GM19468 (cell line): ENCODE measurements around the gene AGPAT3.
"Not testable (repeated sequence)": the region's sequence is repeated elsewhere in the genome, so short reads cannot be mapped to it uniquely, and the experiment has no call there.

Source experiments
- ATAC-seq: cut with Tn5 transposase; IDR thresholded peaks from one replicate; pipeline ENCODE4 v1.9.1; 2021; ENCODE audit warnings: mild to moderate bottlenecking, moderate library complexity, moderate number of reproducible peaks; ENCODE audit not compliant: unreplicated experiment; ENCODE audit errors: extremely low read depth

Gene AGPAT3

GRCh38 chr21:43832648-43833047, 32.4 kb upstream of the AGPAT3 start:
- no peak for ATAC-seq

GRCh38 chr21:43834146-43834905, 30.7 kb upstream of the AGPAT3 start:
- ATAC-seq, result no peak

DNA sequence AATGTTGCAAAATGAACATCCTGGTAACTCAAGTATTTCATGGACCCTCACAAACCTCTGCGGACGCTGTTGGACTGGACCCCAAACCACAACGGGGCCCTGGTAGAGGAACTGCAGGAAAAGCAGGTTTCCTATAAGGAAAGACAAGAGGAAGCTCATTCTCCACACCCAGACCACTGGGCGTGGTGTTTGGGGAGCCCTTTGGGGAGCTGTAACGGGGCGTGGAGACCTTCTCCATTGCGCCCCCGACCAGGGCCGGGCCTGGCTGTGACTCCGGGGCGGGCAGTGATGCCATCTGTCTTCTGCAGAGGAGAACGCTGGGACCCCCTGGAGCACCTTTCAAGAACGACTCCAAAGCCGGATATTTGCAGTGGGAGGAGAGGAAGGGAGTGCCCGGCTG, 30.0 kb upstream of the AGPAT3 start:
- ATAC-seq, result no peak

DNA sequence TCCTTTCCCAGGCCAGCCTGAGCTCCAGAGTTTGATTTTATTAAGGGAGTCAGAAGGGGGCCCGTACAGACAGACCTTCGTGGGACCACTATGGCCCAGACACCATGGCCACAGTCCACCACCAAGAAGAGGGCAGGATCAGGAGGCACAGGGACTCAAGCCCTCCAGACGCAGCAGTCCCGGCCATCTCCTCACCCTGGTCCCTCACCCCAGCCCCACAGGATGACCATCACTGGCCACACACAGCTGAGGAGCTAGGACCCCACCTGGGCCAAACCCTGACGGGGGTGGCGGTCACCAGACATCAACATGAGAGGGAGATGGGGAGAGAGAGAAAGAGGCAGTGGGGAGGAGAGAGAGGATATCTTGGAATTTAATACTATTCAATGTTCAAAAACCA, 29.2 kb upstream of the AGPAT3 start:
- ATAC-seq, result no peak

DNA sequence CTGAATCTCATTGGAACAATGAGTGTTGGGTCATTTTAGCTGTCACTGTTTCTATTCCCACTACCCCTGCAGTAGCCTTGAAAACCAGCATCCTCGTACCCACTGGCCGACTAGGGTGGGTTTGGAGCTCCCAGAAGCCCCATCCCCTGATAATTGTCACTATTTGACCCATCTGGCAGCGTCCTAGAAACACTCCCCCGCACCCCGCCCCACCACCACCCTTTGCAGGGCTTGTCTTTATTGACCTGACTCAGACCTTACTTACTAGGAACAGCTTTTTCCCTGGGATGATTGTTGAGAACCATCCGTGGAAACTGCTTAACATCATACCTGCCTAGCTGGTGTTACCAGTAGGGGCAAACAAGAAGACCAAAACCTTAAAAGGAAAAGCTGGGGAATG, 28.4 kb upstream of the AGPAT3 start:
- ATAC-seq, result no peak

DNA sequence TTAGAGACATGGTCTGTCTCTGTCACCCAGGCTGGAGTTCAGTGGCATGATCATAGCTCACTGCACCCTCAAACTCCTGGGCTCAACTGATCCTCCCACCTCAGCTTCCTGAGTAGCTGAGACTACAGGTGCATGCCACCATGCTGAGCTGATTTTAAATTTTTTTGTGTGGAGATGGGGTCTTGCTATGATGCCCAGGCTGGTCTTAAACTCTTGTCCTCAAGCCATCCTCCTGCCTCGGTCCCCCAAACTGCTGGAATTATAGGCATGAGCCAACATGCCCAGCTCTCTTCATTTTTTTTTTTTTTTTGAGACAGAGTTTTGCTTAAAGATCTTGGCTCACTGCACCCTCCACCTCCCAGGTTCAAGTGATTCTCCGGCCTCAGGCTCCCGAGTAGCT, 24.8 kb upstream of the AGPAT3 start:
- ATAC-seq, result no peak

DNA sequence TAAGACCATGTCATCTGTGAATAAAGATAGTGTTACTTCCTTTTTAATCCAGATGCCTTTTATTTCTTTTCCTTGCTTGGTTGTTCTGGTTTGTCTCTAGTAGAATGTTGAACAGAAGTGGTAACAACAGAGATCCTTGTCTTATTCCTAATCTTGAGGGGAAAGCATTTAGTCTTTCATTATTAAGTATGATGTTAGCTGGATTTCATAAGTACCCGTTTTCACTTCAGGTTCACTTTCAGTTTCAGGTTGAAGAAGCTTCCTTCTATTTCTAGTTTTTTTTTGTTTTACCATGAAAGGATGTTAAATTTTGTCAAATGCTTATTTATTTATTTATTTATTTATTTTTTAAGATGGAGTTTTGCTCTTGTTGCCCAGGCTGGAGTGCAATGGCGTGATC, 22.3 kb upstream of the AGPAT3 start:
- no peak for ATAC-seq

GRCh38 chr21:43844906-43845305, 20.1 kb upstream of the AGPAT3 start:
- not testable (repeated sequence) for ATAC-seq

DNA sequence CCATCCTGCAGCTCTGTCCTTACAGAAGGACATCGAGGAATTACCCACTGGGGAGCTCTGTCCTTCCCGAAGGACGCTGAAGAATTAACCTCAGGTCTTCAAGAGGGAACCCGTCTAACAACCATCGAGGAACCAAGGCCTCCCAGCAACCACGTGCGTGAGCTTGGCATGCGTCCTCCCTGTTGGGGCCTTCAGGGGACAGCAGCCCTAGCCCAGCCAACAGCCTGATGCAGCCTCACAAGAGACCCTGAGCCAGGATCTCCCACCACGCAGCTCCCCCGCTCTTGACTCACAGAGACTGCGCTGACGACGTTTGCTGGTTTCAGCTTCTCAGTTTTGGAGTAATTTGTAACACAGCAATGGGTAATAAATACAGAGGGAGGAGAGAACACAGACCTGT, 19.6 kb upstream of the AGPAT3 start:
- no peak for ATAC-seq

GRCh38 chr21:43846430-43846829, 18.6 kb upstream of the AGPAT3 start:
- no peak for ATAC-seq

DNA sequence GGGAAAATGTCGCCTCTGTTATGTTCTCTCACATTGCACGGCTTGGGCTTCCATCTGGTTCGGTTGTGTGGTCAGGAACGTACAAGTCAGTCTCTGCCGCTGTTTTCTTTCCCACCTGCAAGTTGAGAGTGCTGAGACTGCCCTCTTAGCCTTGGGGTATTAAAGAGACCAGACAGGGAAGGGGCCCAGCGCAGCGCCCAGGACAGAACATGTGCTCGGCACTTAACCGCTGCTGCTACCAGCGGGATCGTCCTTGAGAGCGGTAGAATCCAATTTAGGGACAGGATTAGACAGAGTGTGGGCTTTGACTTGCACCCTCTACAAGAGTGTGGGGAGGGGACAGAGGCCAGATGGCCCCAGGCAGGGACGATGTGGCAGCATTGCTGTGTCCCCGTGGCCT, 17.7 kb upstream of the AGPAT3 start:
- no peak for ATAC-seq

DNA sequence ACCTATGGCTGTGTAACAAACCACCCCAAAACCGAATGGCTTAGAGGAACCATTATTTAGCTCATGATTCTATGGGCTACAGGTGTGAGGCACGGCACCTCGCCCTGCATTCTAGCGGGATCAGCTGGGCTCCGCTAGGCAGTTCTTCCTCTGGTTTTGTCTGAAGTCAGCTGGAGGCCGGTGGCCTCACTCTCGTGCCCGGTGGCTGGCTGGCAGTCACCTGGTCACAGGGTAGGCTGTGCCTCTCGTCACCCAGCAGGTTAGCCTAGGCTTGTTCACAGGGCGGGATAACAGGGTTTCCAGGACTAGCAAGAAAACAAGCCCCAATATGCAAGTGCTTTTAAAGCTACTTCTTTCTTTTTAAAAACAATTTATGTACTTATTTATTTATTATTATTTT, 16.3 kb upstream of the AGPAT3 start:
- no peak for ATAC-seq

DNA sequence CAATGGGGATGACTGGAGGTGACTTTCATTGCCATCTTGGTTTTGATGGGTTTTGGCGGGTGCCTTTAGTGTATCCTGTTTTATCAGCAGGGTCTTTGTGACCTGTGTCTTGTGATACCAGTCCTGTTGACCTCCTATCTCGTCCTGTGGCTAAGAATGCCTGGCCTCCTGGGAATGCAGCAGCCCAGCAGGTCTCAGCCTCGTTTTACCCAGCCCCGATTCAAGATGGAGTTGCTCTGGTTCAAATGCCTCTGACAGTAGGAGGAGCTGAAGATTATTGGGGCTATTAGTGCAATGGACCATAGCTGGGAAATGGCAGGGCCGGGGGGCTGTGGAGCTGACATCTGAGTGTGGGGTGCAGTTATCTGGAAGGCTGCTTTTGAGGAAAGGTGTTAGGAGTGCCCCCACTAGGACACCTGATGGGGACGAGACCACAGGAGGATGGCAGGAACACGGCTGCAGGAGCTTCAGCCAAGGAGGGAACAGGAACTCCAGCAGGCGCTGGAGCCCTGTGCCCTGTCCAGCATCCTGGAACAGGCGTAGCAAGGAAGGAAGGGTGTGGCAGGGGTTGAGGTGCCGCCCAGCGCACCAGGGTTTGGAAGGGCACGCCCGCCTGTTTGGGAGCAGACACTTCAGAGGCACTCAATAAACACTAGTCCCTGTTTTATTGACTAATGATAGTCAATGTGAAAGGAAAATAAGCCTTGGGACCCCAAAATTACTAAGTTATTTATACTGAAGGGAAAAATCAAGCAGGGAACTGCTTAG, 15.3 kb upstream of the AGPAT3 start:
- ATAC-seq, result no peak

DNA sequence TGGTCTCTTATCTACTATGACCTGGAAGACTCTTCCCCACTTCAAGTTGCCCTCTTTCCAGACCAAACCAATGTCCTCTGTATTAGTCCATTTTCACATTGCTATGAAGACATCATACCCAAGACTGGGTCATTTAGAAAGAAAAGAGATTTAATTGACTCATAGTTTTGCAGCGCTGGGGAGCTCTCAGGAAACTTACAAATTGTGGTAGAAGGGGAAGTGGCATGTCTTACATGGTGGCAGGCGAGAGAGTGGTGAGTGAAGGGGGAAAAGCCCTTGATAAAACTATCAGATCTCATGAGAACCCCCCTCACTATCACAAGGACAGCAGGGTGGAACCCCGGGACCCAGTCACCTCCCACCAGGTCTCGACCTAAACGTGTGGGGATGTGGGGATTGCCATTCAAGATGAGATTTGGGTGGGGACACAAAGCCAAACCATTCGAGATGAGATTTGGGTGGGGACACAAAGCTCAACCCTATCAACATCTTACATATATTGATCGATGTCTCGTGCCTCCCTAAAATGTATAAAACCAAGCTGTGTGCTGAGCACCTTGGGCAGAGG, 14.2 kb upstream of the AGPAT3 start:
- ATAC-seq, result no peak

- ATAC-seq, result no peak
These were observed 13.4 kb upstream of the AGPAT3 start for GRCh38 chr21:43851593-43851992.

DNA sequence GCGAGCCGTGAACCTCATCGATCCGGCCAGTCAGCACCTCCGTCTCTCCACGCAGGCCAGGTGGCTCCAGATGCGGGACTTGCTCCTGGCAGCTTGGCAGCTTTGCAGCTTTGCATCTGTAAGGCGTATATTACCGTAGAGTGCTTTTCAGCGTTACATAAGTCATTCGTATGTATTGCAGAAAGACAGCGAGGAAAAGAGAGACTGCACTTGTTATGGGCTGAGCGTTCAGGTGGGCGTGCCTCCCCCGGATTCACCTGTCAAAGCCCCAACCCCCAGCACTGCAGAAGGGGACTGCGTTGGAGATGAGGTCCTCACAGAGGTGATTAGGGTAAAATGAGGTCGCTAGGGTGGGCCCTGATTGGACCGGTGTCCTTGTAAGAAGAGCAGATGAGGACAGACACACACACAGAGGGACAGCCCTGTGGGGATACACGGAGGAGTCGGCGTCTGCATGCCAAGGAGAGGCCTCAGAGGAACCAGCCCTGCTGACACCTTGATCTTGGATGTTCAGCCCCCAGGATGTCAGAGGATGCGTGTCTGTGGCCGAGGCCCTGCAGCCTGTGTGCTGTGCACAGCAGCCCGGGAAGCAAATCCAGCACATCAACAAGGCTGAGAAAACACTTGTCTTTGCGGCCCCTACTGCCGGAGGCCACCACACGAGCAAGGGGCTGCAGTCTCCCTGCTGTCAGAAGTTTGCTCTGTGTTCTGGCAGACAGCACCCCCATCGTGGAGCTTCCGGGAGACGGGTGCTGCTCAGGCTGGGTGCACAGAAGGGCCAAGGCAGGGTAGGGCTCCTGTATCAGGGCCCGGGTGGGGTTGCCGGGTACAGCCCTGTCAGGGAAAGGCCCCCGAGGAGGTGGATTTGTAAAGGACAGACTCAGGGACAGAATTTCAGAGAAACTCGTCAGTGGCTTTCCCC, 10.9 kb upstream of the AGPAT3 start:
- no peak for ATAC-seq

DNA sequence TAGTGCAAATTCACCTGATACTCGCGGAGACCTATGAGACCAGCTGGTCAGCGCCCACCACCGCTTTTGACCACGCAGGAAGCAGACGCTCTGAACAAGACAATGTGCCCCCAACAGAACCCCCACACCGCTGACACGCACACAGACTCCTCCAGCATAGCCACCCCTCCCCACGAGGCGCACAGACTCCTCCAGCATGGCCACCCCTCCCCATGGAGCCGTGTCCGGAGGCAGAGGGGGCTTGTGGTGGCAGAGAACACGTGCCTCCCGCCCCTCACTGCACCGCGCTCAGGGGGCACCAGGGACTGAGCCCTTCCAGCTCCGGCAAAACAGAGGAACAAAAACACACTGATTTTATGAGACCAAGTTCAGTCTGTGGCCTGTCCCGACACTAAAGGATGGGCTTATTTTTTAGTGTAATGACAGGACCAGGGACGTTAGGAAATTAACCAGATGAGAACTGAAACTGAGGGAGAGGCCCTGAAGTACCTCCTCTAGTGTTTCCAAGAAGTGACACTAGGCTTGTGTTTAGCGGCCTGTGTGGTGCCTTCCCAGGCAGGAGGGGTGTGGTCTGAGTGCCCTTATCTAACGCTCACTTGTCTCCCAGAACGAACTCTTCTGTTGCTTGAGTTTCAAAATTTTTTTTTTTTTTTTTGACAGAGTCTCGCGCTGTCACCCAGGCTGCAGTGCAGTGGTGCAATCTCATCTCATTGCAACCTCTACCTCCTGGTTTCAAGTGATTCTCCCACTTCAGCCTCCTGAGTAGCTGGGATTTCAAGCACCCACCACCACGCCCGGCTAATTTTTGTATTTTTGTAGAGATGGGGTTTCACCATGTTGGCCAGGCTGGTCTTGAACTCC, 10.0 kb upstream of the AGPAT3 start:
- ATAC-seq, result no peak

DNA sequence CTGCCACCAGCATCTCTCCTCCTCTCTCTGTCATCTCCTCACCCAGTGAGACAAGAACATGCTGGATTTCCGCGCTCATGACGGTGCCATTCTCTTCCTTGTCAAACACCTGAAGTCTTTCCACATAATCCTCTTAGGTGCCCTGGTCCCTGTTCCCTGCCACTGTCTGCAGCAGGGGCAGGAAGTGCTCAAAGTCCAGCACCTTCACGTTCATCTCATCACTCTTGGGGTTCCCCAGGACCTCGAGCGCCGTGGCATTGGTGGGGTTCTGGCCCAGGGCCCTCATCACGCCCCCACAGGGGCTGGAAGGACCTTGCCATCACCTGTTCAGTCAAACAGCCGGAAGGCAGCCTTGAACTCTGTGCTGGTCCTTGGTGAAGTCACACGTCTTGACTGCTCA, 9.1 kb upstream of the AGPAT3 start:
- no peak for ATAC-seq

DNA sequence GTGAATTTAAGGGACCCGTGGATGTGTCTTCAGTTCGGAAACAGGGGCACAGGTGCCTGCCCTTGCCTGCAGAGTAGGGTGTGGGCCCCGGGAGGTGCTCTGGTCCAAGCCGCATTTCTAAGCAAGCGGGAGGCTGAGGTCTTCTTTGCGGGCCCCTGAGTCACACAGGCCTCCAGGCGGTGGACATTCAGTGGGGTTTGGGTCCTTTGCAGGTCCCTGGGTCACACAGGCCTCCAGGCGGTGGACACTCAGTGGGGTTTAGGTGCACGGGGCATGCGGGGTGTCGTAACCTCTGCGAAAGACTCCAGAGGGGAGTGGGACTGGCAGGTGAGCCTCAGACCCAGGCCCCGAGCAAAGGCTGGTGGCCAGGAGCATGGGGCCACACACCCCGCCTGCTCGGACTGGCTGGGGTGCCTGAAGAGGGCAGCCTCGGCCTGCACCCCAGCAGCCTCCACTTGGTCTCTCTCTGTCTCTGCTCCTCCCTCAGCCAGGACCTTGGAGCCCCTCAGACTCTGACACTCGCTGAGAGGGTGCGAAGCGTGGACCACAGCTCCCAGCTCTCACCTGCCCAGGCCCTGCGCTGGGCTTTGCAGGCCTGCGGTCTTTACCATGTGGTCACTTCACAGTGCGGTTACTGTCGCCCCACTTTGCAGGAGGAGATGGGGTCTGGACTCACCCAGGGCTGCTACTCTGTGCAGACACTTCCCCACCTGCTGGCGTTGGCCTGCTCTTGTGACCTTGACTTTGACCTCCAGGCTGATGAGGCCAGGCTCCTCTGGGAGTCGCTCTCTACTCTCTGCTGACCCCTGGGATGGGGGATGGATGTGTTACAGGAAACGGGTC, 6.0 kb upstream of the AGPAT3 start:
- ATAC-seq, result no peak
